Adipose tissue (tissue), 3 donors: ENCODE measurements around the gene CDC42SE1. TPM values are rescaled to one million over a fixed set of nuclear protein-coding genes. Genes with fewer than 3 reads are reported as not detected.
A peak's percentile ranks its signal among the peaks of the same experiment; 100 is the strongest.

ENCODE experiments used
- H3K27ac ChIP-seq: one replicate; pipeline ENCODE4 v1.5.1; 2013; ENCODE audit warnings: low read depth, low read length
- WGBS, 3 donors: extraction: QIAGEN DNeasy Blood & Tissue Kit; methylation state at CpG; one replicate each; pipeline ENCODE4 v1.1.7; 2013; 5-methylcytosine and 5-hydroxymethylcytosine counted together
- polyA plus RNA-seq, 3 donors: library from polyadenylated mRNA; stranded (reverse); fragments of 200-250 nt; gene quantifications; one replicate each; pipeline ENCODE4 v1.2.3, GENCODE V29; 2013
- donor health status: healthy with polysubstance abuse.
- donor health status: Bipolar disorder and iron deficiency.
- donor health status: healthy.

CDC42SE1 gene
- polyA plus RNA-seq, 3 donors = 25.9 to 72.3 (median 64.3) TPM

DNA sequence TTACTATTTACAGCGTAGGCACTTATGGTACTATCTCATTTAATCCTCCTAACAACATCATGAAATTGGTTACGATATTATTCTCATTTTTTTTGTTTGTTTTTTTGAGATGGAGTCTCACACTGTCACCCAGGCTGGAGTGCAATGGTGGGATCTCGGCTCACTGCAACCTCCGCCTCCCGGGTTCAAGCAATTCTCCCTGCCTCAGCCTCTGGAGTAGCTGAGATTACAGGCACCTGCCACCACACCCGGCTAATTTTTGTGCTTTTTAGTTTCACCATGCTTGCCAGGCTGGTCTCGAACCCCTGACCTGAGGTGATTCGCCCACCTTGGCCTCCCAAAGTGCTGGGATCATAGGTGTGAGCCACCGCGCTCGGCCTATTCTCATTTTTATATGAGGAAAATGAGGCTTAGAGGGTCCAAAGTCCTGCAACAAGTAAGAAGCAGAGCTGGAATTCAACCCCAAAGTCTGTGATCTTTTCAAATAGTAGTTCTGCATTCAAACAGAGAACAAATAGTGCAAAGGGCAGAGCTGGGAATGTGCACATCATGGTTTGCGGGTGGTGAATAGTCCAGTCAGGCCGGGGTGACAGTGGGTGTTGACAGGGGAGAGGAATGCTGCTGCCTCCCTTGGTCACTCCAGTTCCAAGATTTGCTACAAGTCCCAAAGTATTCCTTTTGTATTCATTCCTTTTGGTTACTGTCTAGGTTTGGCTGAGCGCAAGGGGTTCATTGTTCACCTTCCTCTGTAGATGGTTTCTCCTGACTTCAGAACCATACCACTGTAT, 46.5 kb downstream of the CDC42SE1 start:
- H3K27ac ChIP-seq = no peak overlapping the region

DNA sequence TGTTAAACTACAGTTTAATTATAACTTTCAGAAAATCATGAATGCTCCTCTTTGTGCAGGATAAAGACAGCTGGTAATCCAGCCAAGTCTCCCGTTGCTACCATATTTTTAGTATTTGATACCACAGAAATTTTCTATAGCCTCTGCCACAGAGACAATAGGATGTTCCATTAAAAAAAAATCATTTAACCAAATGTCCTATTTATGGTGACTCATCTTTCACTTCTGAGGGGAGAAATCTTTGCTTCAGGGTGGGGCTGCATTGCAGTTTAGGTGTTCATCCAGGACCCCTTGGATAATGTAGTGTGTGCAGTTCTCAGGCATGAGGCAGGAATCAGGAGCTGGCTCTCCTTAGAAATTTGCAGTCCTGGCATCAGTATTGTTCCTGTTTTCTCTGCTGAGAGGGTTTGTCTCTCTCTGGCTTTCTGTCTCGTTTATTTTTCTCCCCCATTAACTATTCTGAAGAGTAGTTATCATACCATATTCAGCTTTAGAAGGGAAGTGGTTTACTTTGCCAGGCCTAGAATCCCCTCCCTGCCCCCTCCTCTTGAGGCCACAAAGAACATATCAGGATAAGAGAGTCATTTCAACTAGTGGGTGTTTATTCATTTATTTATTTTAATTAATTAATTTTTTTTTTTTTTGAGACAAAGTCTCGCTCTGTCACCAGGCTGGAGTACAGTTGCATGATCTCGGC, 48.1 kb downstream of the CDC42SE1 start:
- 67 to 69% (median 67%) methylated on average over 4 of the region's 4 CpGs for WGBS, 3 donors
- no peak overlapping the region for H3K27ac ChIP-seq

More for the DNA sequence above, 46.5 kb downstream of the CDC42SE1 start:
- WGBS, 3 donors = 83 to 92% (median 88%) methylated on average over 14 of the region's 14 CpGs

DNA sequence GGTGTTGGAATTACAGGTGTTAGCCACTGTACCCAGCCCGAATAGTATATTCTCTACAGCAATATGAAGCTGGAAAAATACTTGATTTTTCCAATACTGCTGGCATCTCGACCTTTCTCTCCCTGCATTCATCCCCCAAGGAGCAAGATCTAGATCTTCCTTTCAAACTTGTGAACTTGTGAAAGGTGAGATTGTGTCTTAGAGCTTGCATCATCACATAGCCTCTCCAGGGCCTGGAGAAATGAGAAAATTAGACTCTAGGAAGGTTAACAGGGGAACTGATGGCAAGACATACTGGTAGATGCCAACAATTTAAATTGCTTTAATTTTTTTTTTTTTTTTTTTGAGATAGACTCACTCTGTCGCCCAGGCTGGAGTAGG, 49.1 kb downstream of the CDC42SE1 start:
- no peak overlapping the region for H3K27ac ChIP-seq
- 86 to 93% (median 89%) methylated on average over 3 of the region's 3 CpGs for WGBS, 3 donors

DNA sequence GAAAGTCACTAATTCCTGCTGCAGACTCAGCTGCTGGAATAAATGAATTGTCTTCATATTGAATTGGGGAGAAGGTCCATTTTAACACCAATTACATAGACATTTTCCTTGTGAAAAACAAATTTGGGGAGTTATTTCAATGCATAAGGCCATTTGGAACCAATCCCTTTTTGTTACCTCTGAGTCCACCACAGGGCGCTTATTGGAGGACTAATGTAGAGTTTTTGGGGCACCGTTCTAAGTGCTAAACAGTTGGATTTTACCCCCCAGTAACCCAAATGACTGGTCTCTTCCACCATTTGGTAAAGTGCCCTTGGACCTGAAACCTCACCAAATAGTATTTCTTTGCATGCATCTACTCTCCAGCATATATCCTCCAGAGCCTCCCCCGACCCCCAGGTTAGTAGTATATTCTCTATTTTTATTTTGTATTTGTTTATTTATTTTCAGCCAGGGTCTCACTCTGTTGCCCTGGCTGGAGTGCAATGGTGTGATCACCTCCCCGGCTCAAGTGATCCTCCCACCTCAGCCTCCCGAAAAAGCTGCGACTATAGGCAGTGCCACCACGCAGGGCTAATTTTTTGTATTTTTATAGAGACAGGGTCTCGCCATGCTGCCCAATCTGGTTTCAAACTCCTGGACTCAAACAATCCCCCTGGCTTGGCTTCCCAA, 49.6 kb downstream of the CDC42SE1 start:
- 95 to 97% (median 96%) methylated on average over 8 of the region's 8 CpGs for WGBS, 3 donors
- H3K27ac ChIP-seq = no peak overlapping the region

DNA sequence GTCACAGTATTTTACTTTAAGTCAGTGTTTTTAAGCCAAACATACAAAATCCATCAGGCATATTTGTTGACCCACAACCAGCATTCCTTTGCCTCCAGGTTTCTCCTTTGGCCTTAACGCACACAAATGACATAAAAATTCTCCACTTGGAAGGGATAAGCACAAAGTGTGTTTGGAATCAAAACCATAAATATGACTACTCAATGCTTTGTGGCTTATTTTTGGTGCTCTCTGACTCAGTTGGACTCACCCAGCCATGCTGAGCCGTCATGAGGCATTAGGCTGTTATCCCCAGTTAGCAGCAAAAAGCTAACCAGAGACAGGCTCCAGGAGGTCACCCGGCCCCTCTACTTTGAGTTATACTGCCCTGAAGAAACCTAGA, 50.2 kb downstream of the CDC42SE1 start:
- H3K27ac ChIP-seq = no peak overlapping the region
- 50 to 57% (median 54%) methylated on average over 3 of the region's 3 CpGs for WGBS, 3 donors

DNA sequence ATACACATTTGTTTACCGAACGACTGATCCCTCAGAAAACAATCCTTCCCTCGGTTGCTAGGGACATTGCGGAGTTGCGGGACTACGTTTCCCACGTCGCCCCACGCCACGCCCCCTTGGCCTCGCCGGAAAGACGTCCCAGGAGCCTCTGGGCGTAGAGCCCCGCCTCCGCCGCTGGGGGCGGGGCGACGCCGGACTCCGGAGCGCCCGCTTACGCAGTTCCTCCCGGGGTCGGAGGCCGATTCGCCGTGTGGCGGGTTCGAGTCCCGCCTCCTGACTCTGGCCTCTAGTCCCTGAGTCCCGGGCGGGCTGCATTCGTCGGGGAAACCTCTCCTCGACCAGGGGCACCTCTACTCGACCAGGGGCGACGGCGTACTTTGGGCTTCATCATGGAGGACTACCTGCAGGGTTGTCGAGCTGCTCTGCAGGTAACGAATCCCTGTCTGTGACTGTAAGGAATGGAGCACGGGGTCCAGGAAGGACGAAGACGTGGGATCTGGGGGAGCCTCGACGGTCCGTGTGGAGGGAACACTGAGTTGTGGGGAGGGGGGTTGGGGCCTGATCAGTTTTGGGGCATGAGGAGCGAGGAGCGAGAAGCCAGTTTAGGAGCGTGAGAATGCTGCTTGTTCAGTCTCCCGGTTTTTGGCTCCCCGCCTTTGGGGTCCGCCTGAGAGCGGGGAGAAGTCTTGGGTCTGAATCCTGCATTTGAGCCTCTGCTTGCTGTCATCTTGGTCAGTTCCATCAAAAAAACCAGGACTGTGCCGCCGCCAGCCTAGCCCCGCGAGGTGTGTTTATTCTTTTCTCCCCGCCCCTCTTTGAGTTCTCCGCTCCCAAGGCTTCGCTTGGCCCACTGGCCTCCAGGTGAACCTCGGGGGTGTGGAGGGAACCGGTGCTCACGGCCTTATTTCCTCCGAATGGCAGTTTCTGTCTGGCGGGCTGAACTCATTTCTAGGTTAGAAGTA, 50.9 kb downstream of the CDC42SE1 start, which contains the start of gene PRUNE1:
Gene PRUNE1 (plus strand): TSS at position 206 of the 962 bp plus-strand sequence. CDS start 184 bp downstream, at position 390.
- peak within 1 kb of the TSS; percentile 52 for H3K27ac ChIP-seq
- 1% methylated on average over 68 to 69 of the region's 69 CpGs for WGBS, 3 donors

DNA sequence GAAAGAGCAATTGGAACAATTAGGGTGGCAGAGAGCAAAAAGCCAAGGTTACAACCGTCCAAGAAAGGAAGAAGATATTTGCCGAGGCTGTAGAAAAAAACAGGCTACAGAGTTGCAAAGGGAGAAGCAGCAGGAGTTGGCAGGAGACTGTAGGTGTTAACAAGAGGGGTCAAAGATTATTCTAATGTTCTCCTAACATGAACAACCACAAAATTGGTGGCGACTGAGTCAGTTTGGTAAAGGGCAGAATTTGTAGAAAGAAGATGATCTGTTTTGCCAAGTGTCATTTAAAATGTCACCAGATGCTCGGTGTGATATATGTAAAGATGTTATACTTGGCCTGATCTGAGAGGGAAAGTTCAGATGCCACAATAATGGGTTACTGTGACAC, 51.6 kb downstream of the CDC42SE1 start:
- WGBS, 3 donors = 7 to 15% (median 14%) methylated on average over 4 of the region's 4 CpGs
- H3K27ac ChIP-seq = peak overlapping the region; percentile 52

DNA sequence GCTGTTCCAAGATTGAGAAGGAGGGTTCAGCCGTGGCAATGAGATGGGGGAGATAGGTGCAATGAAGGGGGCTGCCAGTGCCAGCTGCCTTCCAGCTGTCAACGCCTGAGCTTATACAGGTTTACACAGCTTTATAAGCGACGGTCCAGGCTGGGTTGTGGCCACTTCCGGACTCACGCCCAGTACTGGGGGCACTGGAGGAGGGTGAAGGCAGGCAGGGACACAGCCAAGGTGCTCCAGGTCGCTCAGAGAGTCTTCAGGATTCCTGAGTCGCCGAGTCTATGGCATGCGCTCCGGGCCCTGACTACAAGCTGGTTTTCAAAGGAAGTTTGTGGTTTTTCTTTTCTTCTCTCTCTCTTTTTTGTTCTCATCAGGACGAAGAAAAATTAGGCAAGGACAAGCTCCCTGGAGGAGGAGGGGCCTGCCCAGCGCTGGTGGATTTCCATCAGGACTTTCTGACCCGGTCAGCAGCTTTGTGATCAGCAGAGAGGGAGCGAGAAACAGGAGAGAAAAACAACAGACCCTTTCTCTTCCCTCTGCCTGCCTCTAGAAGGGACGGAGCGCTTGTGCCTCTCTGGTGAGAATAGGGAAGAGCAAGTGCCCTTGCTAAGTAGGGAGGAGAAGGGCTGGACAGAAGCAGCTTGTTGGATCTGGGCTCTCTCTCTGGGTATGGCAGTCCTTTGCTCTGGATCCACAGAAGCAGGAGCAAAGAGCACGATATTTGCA, 52.9 kb downstream of the CDC42SE1 start, which contains the start of gene MINDY1:
Gene MINDY1 (minus strand): TSS at position 576 of the 726 bp plus-strand sequence. CDS start 4,285 bp downstream, outside the sequence.
- H3K27ac ChIP-seq = peak within 1 kb of the TSS; percentile 52
- 1 to 3% (median 2%) methylated on average over 18 of the region's 18 CpGs for WGBS, 3 donors

DNA sequence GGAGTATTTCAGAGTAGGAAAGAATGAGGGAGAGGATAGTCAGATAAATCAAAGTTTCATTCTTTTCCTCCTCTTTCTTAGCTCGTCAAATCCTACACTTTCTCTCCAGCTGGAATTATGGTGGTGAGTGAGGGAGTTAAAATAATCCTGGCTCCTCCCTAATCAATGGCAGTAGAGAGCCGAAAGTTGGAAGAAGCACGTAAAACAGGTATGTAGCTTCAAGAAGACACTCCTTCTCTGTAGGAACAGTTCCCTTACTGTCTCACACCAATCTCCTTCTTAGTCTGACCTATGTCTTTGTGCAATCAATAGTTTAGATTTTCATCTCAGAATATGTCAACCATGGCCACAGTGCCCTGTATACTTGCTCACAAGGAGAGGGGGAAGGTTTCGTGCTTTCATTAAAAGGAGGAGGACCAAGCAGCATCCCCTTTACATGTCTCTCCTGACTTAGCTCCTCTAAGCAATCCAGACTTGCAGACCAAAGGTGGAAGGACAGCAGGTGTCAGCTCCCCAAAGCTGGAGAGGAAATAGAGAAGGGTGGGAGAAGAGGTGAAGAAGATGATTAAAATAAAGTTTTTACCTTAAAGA, 53.6 kb downstream of the CDC42SE1 start:
- H3K27ac ChIP-seq = no peak overlapping the region
- 2 to 21% (median 20%) methylated on average over 4 of the region's 4 CpGs for WGBS, 3 donors

DNA sequence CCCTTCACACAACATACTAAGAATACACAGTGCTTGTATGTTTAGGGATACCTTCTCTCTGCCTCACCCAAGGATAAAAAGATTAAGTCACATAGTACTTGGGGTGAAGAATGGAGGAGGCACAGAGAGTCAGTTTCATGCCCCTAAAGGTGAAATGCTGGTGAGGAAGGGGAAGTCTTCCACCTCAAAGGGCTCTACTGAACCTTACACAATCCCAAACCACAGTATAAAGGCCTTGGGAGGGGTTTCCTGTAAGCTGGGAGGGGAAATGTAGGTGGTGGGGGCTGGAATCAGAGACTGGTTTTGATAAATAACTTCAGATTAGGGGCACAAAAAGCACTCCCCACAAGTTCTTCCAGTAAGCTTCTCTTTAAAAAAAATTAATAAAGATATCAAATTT, 56.2 kb downstream of the CDC42SE1 start:
- peak overlapping the region; percentile 2 for H3K27ac ChIP-seq

DNA sequence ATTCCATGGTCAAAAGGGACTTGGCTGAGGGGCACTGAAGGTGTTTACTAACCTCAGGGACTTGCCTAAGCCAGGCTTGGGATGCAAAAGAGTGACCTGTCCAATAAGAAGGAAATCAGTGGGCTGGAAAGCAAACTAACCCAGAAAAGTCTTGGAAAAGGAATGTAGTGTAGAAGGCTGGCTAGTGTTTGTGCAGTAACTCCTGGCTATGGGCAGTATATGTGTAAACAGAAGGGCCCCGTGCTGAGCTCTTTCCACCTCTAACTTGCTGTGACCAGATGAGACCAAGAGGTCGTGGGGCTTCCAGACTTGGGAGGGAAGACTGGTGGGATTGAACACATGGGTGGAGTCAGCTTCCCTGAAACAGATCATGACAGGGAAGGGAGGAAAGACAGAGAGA, 56.8 kb downstream of the CDC42SE1 start:
- 26 to 48% (median 38%) methylated on average over 2 of the region's 2 CpGs for WGBS, 3 donors
- H3K27ac ChIP-seq = no peak overlapping the region

DNA sequence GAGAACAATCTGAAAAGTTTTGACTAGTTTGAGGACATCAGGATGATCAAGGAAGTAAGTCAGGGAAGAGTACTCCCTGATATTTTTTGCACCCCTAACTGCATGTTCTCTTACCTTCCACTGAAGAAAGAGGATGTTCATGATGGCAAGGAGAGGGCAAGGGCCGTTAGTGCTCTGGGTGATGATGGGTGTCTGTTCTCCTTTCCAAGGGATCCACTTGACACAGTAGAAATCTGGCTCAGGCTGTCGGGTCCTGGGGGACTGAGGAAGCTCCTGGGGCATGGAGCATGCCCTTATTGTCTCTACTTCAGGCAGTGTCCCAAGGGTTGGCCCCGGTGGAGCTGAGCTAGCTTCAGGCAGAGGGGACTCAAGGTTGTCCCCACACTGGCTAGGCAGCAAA, 57.4 kb downstream of the CDC42SE1 start:
- no peak overlapping the region for H3K27ac ChIP-seq

DNA sequence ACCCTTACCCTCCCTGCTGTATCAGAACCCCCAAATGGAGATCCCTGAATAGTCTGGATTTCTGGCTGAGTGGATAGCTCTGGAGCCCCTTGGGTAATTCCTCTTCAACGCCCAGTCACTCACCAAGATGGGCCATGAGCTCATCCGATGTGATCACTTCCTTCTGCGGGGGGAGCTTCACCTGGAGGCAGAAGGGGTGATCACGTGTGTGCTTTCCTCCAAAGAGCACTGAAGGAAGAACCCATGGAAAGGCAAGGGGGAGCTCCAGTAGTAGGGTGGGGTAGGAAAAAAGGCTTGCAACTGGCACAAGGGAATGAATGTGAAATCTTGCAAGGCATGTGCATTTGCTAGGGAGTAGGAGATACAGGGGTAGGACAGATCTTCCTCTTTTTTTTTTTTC, 57.8 kb downstream of the CDC42SE1 start:
- H3K27ac ChIP-seq = no peak overlapping the region
- 45 to 82% (median 58%) methylated on average over 4 of the region's 4 CpGs for WGBS, 3 donors

More for the DNA sequence above, 57.4 kb downstream of the CDC42SE1 start:
- 62 to 82% (median 64%) methylated on average over 3 of the region's 3 CpGs for WGBS, 3 donors
